A549 treated with RU486 at 1 μM for 4 hours (cell line): ENCODE data around the gene C1orf226. TPM values are rescaled to one million over a fixed set of nuclear protein-coding genes. Genes with fewer than 3 reads are reported as not detected.

Experiments used
- total RNA-seq: library from RNA; stranded (reverse); fragments of 200-300 nt; extraction: Qiagen RNA extraction; gene quantifications from 5 replicates; pipeline ENCODE4 v1.2.3, GENCODE V29; 2022; ENCODE audit warnings: low read depth

The C1orf226 gene
- total RNA-seq: 0.77 to 1.2 TPM (median 0.96 TPM) in 5 replicates

DNA sequence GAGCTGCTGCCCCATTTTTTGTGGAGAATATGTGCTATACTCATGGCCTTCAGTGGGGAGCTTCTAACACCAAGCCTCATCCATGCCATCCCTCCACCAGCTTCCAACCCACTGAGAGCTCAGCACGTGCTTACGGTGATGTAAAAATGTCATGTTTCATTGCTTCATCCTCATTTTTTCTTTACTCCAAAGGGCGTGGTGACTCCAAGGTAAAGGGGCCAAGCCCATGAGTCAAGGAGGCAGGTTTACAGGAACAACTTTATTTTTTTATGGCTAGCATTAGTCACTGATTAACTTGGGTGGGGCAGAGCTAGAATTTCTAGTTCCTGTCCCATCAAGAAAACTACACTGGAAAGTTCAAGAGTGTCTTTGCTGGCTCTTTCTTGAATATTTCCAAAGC lies at the start of gene C1orf226:
Gene C1orf226 (plus strand): TSS at position 346 of the 400 bp plus-strand sequence. CDS start 174 bp downstream, outside the sequence.

GRCh38 chr1:162376691-162377090 lies 4.8 kb upstream of the C1orf226 start, which contains the start of gene SPATA46:
TSS of gene SPATA46 (minus strand) at chr1:162376854. CDS start at chr1:162376790, 64 bp downstream.

GRCh38 chr1:162412002-162412401 lies 30.5 kb downstream of the C1orf226 start, which contains the start of gene SH2D1B:
TSS of gene SH2D1B (minus strand) at chr1:162412136. CDS start at chr1:162412016, 120 bp downstream.

Other genes starting within 250 kb of the C1orf226 start
- not detected in 5 replicates for gene SPATA46, start 4.9 kb upstream of the C1orf226 start, total RNA-seq
- gene SH2D1B, start 30.4 kb downstream of the C1orf226 start, total RNA-seq: 0.05 to 0.37 TPM (median 0.12 TPM) in 4 of 5 replicates, not detected in the other
- gene UHMK1, start 116.1 kb downstream of the C1orf226 start, total RNA-seq: 4.5 to 22.4 TPM (median 19.4 TPM) in 5 replicates
- 21.3 to 34.2 TPM (median 31.1 TPM) in 5 replicates for gene UAP1, start 180.0 kb downstream of the C1orf226 start, total RNA-seq